K562 (cell line): ENCODE results near the gene C8A. TPM values are rescaled to one million over a fixed set of nuclear protein-coding genes. Genes with fewer than 3 reads are reported as not detected.

Source experiments
- ATAC-seq: fragments of 200-7000 bp; cut with Tn5 transposase; 3 replicates; pipeline ENCODE4 v1.9.1; 2020; ENCODE audit warnings: moderate library complexity
- BruUV-seq: library from RNA; stranded (reverse); fragments of 400-500 nt; replicated peaks from 2 replicates; lab custom pipeline; 2021; lab: Mats Ljungman, UMichigan
- CTCF ChIA-PET: fragments of 300-600 bp; formaldehyde crosslinking; extraction: SDS; loops from one replicate; lab custom pipeline; 2021; ENCODE audit warnings: low intra/inter-chr PET ratio; lab: Yijun Ruan, JAX
- POLR2A ChIA-PET: fragments of 300-600, 350-650 bp; sonication (Branson Sonifier 250); formaldehyde crosslinking; extraction: SDS; loops from one replicate; lab custom pipeline; 2021; ENCODE audit warnings: antibody characterized with exemption, inconsistent platforms; lab: Yijun Ruan, JAX
- DNase-seq, 4 experiments: peaks; one replicate each; pipeline versions ENCODE4 v3.0.0 to v3.0.0-alpha.2; 2011 to 2018; ENCODE audit warnings: low spot score in 3 of 4, mixed read lengths in 3 of 4; ENCODE audit errors: extremely low read depth in 1 of 4
- FAIRE-seq: peaks from 2 replicates; lab custom pipeline; 2011; peaks lifted over from hg19 to GRCh38; lab: Jason Lieb, UNC
- H2AFZ ChIP-seq: 2 replicates; pipeline ENCODE4 v1.6.0; 2011; ENCODE audit warnings: low read depth, low read length, control low read depth, inconsistent platforms
- H3K27ac ChIP-seq: fragments of 200-600 bp; 3 replicates; pipeline ENCODE4 v1.8.0; 2011; ENCODE audit warnings: low read depth, mild to moderate bottlenecking, control low read depth, inconsistent platforms, low read length, moderate library complexity, mixed read lengths; ENCODE audit errors: extremely low read depth
- H3K27me3 ChIP-seq, 2 experiments: fragments of 300-600 bp in 1 of 2; 2 replicates in 1 of 2; 3 replicates in 1 of 2; pipeline versions ENCODE4 v1.6.0 to v1.8.0; 2011; ENCODE audit warnings: inconsistent platforms in 2 of 2, low read length in 2 of 2, mild to moderate bottlenecking in 1 of 2, mixed read lengths in 1 of 2, moderate library complexity in 1 of 2; ENCODE audit not compliant: control insufficient read depth in 2 of 2, insufficient read depth in 2 of 2
- H3K36me3 ChIP-seq: fragments of 300-600 bp; 3 replicates; pipeline ENCODE4 v1.8.0; 2011; ENCODE audit warnings: mild to moderate bottlenecking, low read length, inconsistent platforms; ENCODE audit not compliant: control insufficient read depth, insufficient read depth
- H3K4me1 ChIP-seq, 2 experiments: fragments of 200-600 bp in 1 of 2; replicated peaks in 1 of 2; 2 replicates in 1 of 2; 3 replicates in 1 of 2; pipeline versions ENCODE4 v1.5.1 to v1.8.0; 2011; ENCODE audit warnings: inconsistent platforms in 2 of 2, low read length in 2 of 2, mild to moderate bottlenecking in 1 of 2, mixed read lengths in 1 of 2, moderate library complexity in 1 of 2; ENCODE audit not compliant: control insufficient read depth in 2 of 2, insufficient read depth in 2 of 2
- H3K4me2 ChIP-seq: 2 replicates; pipeline ENCODE4 v1.6.1; 2011; ENCODE audit warnings: low read length, control low read depth, inconsistent platforms, mixed read lengths; ENCODE audit not compliant: insufficient read depth
- H3K4me3 ChIP-seq: fragments of 200-600 bp; sonication (generic), shearing (Covaris generic); 2 replicates; pipeline ENCODE4 v1.5.1; 2016; ENCODE audit warnings: control low read depth, inconsistent platforms
- H3K79me2 ChIP-seq: fragments of 200-600 bp; 3 replicates; pipeline ENCODE4 v1.8.0; 2011; ENCODE audit warnings: low read length, inconsistent platforms; ENCODE audit not compliant: control insufficient read depth, insufficient read depth
- H3K9ac ChIP-seq, 2 experiments: 2 replicates each; pipeline versions ENCODE4 v1.6.0 to v1.6.1; 2011; ENCODE audit warnings: low read depth in 2 of 2, low read length in 2 of 2, control low read depth in 1 of 2, inconsistent platforms in 1 of 2, mild to moderate bottlenecking in 1 of 2, mixed read lengths in 1 of 2; ENCODE audit not compliant: insufficient read depth in 1 of 2
- H3K9me1 ChIP-seq: one replicate; pipeline ENCODE4 v1.6.0; 2011; ENCODE audit warnings: inconsistent platforms, mild to moderate bottlenecking, low read length, moderate library complexity; ENCODE audit not compliant: control insufficient read depth, insufficient read depth
- H3K9me3 ChIP-seq: replicated peaks from 2 replicates; pipeline ENCODE4 v1.5.1; 2011; ENCODE audit warnings: low read depth, low read length, inconsistent platforms; ENCODE audit not compliant: control insufficient read depth, insufficient read depth
- H4K20me1 ChIP-seq: replicated peaks from 2 replicates; pipeline ENCODE4 v1.6.1; 2011; ENCODE audit warnings: low read length, inconsistent platforms, mixed read lengths; ENCODE audit not compliant: control insufficient read depth, insufficient read depth
- SPI1 ChIP-seq: IDR thresholded peaks from 2 replicates; pipeline ENCODE4 v1.6.1; 2011; ENCODE audit warnings: low read depth, low read length, control low read depth, borderline replicate concordance
- WGBS: fragments of 100-300 bp; shearing (Covaris generic); methylation state at CpG from one replicate; pipeline ENCODE4 v1.1.6; 2016; ENCODE audit warnings: low coverage, mixed read lengths; ENCODE audit not compliant: insufficient coverage; ENCODE audit errors: missing lambda C conversion rate; 5-methylcytosine and 5-hydroxymethylcytosine counted together
- in situ Hi-C: fragments of 300-500 bp; cut with MboI; formaldehyde crosslinking; loops from 4 replicates; pipeline ENCODE4 v1.15.0; 2018; ENCODE audit warnings: inconsistent platforms, mixed read lengths
- intact Hi-C: fragments of 100-400 bp; cut with micrococcal nuclease; formaldehyde crosslinking; loops from 2 replicates; pipeline ENCODE4 v1.14.2; 2022
- polyA plus RNA-seq, 8 experiments: library from polyadenylated mRNA; depleted of rRNA in 4 of 8; stranded (reverse) in 5 of 8; unstranded in 3 of 8; fragments of >200 nt; fragmentation: Nextera tagmentation in 2 of 8; fragmentation: Illumina TruSeq in 1 of 8; extraction: Ambion mirVana in 2 of 8; extraction: Trizol in 1 of 8; gene quantifications; 2 replicates each; pipeline versions ENCODE4 v1.2.1 to v1.2.3, GENCODE V29; 2011 to 2014; ENCODE audit warnings: inconsistent platforms in 1 of 8, missing spikeins in 1 of 8
- total RNA-seq, 7 experiments: library from RNA; depleted of rRNA in 6 of 7; stranded (reverse); fragments of >200 nt in 6 of 7; fragmentation: Illumina TruSeq in 2 of 7; extraction: Trizol in 2 of 7; gene quantifications; 2 replicates each; pipeline versions ENCODE4 v1.2.1 to v1.2.3, GENCODE V29; 2011 to 2021; ENCODE audit warnings: low replicate concordance in 1 of 7
- TF ChIP-seq, protein P1 (sequence below): sonication (generic); formaldehyde crosslinking; IDR thresholded peaks from 2 replicates; pipeline ENCODE4 v1.5.0; 2020; ENCODE audit warnings: missing genetic modification reagents
- TF ChIP-seq, protein P2 (sequence below), 3 experiments: IDR thresholded peaks in 2 of 3; conservative IDR thresholded peaks in 1 of 3; 2 replicates each; pipeline ENCODE4 v1.5.1; 2011 to 2012; ENCODE audit warnings: low read length in 3 of 3, mild to moderate bottlenecking in 3 of 3, control low read depth in 2 of 3, improper control_type of control experiment in 1 of 3, inconsistent platforms in 1 of 3, low read depth in 1 of 3, mixed read lengths in 1 of 3, moderate library complexity in 1 of 3; ENCODE audit not compliant: insufficient read depth in 2 of 3

C8A gene
- total and polyA plus RNA-seq, 9 of the 15 experiments (the other 6 are each of a cell fraction or from before 2014, with no cell fraction given): 0.09 TPM; not detected in 8

- 1% methylated on average over 4 of the region's 4 CpGs for WGBS
- no TSS peak for BruUV-seq
- H3K79me2 ChIP-seq: no peaks in the 10 kb centered on the region
- H3K9me3 ChIP-seq: no peaks in the 10 kb centered on the region
- in situ Hi-C loops: no loop called here
- no peaks in the 10 kb centered on the region for H3K9me1 ChIP-seq
- H3K27ac ChIP-seq: no peak overlapping the region
- ATAC-seq (no peak), FAIRE-seq (no peak), DNase-seq (no peak)
- intact Hi-C loops: no loop called here
- H3K4me1 ChIP-seq: no peaks in the 10 kb centered on the region
- H3K4me2 ChIP-seq: no peak overlapping the region
- no peaks in the 10 kb centered on the region for H4K20me1 ChIP-seq
- TF ChIP-seq SPI1: peak; percentile 74
- TF ChIP-seq, protein P1, sequence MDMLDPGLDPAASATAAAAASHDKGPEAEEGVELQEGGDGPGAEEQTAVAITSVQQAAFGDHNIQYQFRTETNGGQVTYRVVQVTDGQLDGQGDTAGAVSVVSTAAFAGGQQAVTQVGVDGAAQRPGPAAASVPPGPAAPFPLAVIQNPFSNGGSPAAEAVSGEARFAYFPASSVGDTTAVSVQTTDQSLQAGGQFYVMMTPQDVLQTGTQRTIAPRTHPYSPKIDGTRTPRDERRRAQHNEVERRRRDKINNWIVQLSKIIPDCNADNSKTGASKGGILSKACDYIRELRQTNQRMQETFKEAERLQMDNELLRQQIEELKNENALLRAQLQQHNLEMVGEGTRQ (CRISPR knock-in tag): no peak
- TF ChIP-seq, protein P2, sequence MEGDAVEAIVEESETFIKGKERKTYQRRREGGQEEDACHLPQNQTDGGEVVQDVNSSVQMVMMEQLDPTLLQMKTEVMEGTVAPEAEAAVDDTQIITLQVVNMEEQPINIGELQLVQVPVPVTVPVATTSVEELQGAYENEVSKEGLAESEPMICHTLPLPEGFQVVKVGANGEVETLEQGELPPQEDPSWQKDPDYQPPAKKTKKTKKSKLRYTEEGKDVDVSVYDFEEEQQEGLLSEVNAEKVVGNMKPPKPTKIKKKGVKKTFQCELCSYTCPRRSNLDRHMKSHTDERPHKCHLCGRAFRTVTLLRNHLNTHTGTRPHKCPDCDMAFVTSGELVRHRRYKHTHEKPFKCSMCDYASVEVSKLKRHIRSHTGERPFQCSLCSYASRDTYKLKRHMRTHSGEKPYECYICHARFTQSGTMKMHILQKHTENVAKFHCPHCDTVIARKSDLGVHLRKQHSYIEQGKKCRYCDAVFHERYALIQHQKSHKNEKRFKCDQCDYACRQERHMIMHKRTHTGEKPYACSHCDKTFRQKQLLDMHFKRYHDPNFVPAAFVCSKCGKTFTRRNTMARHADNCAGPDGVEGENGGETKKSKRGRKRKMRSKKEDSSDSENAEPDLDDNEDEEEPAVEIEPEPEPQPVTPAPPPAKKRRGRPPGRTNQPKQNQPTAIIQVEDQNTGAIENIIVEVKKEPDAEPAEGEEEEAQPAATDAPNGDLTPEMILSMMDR (IDR thresholded peaks at IDR 0.05 in 2 of 3, conservative IDR thresholded peaks at IDR 0.05 in 1 of 3; ENCODE audit: insufficient read depth in 2 of 3, low read depth in 1 of 3, low read length in 3 of 3): no peak
- no peaks in the 10 kb centered on the region for H3K27me3 ChIP-seq
- H3K36me3 ChIP-seq: no peaks in the 10 kb centered on the region
- no peak overlapping the region for H2AFZ ChIP-seq
- POLR2A ChIA-PET: interaction anchor here (0.9 kb wide), 1 partner anchor 80 kb away, joined by 4 read pairs; no protein-coding TSS in a partner anchor
- H3K9ac ChIP-seq: no peak overlapping the region
- no peak overlapping the region for H3K4me3 ChIP-seq
- CTCF ChIA-PET: no interaction called here
These were observed 67.5 kb downstream of the C8A start for GRCh38 chr1:56922070-56922469.
